HCEC 1CT (cell line): Measurements from ENCODE around the gene CTSV.
"Not testable (repeated sequence)": the region's sequence is repeated elsewhere in the genome, so short reads cannot be mapped to it uniquely, and the experiment has no call there.

Experiments used
- DNase-seq: peaks from one replicate; pipeline ENCODE4 v3.0.0-alpha.2; 2017

Gene CTSV

DNA sequence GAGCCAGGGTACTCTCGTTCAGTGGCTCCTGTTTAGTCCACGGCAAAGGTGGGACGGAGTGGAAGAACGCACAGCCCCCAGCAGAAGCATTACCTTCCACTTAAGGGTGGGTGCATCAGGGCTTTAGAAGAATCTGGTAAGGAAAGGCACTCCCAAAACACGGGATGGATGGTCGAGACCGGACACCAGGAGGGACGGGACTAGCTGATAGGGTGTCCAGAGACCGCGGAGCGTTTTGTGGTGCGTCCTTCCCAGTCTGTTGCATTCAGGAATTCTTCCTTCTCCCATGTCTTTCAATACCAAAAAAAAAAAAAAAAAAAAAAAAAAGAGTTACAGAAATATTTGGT, 545 bp upstream of the CTSV start:
- peak; percentile 40 for DNase-seq

DNA sequence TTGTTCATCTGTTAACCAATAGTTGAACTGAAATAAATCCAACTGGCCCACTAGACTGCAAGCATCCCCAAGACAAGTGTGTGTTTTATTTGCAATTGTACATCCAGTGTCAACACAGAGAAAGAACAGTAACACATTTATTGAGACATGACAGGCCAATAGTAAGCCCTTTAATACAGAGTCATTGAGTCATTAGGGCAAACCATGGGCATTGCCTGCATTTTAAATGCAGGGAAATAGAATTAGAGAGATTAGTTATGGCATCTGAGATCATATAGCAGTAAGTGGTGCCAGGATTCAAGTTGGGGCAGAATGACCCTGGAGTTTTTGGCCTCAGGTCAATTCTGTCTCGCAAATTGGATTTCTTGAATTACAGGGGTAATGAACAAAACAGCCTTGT, 15.4 kb downstream of the CTSV start:
- DNase-seq = not testable (repeated sequence)

DNA sequence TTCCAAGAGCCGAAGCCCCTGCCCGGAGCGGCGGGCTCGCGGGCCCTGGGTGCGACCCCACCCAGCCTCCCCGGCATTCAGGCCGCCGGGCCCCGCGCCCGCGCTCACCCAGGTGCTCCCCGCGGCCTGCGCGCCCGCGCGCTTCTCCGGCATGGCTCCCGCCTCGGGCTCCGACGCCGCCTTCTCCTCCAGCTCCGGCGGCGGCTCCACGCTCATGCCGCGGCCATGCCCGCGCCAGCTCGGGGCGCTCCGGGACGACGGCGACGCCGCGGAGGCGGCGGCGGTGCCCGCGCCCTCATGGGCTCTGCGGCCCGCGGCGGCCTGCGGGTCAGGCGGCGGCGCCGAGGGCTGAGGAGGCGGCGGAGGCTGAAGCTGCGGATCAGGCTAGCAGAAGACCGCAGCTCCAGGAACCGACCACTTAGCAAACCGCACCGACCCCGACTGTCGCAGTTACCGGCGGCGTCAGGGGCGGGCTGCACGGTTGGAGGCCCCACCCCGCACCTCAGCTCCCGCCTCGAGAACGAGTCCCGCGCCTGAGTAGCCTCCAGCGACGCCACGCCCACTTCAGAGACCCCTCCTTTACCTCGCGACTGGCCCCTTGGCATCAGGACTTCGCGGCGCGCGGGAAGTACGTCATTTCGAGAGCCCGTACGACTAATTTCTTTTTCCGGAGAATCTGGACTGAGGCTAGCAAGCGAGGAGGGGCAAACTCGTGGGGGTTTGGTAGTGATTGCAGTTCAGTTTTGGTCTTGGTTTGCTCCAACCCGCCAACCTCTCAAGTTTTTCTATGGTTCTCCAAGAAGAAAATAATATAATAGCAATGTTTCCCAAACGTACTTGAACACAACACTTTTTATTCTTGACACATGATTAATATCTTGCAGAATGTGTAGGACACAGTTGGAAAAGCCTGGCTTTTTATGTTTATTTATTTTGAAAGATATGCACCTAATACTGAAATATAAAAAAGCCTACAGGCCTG, 25.5 kb downstream of the CTSV start:
- DNase-seq = peak; percentile 64

DNA sequence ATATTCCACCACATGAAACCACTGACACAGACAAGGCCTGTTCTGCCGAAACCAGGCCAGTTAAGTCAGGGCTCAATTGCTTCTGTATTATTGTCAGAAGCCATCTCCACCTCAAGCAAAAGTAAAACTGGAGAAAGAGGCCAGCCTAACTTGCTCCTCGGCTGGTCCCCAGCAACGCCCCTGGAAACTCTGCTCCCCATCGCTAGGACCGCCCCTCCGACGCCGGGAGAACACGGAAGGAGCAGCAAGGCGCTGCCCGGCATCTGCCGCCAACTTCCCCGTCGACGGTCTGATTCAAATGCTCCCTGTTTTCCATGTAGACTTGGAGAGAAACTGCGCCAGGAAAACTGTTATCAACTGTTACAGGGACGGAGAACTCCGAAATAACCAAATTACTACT, 26.3 kb downstream of the CTSV start:
- not testable (repeated sequence) for DNase-seq

DNA sequence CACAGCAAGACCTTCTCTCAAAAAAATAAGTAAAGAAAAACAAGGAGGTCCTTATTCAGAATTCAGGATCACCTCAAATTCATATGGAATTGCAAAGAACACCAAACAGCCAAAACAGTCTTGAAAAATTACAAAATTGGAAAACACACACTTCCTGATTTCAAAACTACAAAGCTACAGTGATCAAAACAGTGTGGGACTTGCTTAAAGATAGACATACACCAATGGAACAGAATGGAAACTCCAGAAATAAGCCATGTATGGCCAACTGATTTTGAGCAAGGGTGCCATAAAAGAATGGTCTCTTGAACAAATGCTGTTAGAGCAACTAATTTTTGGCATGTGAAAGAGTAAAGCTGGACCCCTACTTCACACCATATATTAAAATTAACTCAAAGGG, 36.7 kb downstream of the CTSV start:
- DNase-seq = not testable (repeated sequence)

DNA sequence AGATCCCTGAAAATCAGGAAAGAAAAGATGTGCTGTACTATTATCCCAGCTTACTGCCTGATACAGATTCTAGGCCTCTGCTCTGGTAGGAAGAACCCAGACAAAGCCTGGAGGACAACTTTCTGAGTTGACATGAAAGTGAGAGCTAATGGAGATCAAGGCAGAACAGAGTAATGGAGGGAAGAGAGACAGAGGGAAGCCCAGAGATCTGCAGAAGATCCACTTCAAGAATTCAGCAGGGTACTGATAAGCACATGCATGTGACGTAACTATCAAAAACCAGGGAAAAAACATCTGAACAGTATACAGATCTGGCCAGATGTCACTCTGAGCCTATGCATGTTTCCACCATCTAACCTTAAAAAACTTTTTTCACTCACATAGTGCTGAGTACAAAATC, 37.6 kb downstream of the CTSV start:
- DNase-seq = not testable (repeated sequence)

DNA sequence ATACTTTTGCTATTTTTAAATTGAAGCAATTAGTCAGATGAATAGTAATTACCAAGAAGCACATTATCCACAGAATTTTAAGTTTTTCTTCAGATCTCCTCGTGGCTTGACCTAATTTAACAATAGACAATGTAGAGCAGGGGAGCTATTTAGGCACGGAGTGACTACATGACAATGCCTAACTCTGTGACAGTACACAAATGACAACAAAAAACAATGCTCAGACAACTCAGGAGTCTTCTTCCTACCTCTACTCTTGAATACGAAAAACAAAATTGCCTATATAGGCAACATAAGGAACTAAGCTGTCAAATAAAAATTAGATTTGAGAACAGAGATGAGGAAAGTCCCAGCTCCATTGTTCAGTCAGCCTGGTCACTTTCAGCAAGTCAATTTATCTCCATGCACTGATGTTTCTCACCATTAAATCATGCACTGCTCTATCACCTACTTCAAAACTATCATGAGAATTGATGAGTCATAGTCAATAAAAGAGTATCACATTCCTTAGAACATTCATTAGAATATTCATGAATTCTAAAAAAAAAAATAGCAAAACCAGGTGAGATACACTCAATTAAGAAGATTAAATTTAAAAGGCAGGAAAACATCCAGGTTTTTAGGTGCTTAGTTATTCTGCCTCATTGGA, 38.7 kb downstream of the CTSV start:
- DNase-seq = not testable (repeated sequence)

DNA sequence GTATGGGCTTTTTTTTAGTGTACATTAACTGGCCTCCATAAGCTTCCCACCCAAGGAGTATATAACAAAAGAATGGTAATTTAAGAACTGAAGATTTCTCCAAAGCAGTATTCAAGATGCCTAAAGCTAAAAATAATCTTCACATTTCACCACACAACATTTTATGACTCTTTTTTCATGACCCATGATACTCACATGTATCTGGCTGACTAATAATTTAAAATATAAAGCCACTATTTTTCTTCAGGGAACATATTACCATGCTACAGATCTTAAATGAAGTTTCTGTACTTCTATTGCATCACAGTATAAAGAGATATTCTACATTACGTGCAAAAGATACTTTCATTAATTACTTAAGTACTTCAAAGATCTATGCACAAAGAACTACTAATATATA, 39.2 kb downstream of the CTSV start:
- not testable (repeated sequence) for DNase-seq

DNA sequence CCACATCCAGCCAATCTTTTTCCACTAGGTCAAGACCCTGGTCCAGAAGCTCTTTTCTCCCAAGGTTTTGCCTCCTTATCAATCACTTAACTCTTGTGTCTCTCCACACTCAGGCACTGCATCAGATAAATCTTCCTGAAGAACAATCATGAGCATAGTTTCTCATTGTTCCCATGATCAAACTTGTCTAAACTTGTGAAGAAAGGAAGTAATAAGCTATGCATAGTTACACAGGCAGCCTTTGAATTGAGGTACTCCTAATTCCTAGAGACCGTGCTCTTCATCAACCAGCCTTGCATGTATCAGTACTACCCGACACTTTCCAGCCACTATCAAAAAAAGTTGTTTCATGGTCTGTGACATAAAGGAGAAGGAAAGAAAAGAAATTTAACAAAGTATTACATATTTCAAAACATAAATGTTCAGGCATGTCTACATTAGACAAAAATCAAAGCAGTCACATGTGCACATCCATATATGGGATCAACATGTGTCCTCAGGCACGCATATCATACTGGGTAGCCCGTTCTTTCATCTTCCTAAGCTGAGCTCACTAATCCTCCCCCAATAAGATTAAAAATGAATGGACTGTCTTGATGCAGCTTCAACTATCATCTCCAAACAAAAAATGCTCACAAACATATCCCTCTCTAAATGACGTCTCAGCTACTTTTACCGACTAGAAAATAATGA, 41.8 kb downstream of the CTSV start:
- DNase-seq = not testable (repeated sequence)

DNA sequence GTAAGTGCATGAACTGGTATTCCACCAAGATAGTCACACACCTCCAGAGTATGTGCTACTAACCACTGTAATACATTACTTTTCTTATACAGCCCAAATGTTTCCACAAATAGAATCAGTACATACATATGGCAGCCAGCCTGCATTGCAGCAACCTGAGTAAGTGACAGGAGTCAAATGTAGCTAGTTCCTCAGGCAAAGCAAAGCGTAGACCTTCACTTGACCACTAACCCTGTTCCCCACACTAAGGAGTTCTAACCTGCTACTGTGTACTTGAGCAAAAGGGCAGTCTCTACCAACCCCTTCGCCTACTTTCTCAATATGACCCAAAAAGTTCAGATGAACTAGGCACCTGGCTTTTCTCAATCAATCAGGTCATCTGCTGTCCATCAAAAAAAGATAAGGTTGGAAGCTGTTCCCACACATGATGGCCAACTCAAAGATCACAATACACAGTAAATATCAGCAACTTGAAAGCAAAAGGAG, 44.4 kb downstream of the CTSV start:
- DNase-seq = not testable (repeated sequence)

DNA sequence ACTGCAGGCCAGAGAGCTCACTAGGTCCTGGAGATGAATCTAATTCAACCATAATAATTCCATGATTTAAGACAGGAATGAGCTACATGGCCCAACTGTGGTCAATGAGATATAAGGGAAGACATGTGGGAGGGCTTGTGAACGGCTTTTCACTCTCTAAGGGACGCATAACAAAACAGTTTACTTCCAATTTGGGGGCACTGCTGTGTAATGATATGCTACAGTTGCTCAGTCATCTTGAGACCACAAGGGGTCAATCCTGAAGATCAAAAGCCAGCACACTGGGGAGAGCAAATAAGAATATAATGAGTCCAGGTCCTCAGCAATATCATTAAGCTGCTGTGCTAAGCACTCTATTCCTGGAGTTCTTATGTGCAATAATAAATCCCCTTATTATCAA, 46.6 kb downstream of the CTSV start:
- DNase-seq = not testable (repeated sequence)

DNA sequence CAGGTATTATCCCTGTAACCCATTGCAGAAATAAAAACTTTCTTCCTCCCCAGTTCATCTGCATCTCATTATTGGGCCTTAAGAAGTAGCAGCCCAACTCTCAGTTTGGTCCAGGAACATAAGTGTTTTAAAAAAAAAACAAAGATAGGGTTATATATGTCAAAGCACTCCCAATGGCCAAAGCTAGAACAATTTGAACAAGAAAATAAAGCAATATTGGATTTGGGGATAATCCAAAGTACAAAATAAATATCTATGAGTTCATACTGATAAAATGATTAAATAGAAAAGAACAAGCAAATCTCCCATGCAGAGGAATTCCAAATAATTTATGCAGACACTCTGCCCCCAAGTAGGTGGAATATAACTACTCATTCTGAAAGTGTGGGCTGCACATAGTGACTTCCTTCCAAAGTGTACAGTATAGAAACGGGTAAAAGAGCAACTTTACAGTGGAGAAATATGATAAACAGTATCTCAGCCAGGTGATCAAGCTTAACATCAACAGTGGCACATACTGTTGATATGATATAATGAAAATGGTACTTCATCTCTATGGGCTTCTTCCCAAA, 49.1 kb downstream of the CTSV start:
- DNase-seq = not testable (repeated sequence)

DNA sequence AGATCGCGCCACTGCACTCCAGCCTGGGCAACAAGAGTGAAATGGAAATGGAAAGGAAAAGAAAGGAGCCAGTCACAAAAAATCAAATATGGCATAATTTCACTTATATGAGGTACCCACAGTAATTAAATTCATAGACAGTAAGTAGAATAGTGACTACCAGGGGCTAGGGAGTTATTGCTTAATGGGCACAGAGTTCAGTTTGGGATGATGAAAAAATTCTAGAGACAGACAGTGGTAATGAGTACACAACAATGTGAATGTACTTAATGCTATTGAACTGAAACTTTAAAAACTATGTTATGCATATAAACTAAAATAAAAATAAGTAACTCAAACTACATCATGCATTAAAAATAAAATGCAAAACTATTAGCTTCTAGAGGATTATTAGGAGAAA, 54.1 kb downstream of the CTSV start:
- not testable (repeated sequence) for DNase-seq

DNA sequence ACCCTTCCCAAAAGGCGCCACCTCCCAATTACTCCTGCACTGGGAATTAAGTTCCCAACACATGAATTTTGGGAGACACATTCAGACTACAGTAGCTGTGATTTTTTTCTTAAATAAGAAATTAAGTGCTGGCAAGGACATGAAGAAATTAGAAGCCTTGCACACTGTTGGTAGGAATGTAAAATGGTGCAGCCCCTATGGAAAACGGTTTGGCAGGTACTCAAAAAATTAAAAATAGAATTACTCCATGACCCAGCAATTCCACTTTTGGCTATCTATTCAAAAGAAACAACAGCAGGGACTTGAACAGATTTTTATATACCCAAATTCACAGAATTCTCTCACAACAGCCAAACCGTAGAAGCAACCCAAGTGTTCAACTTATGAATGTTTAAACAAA, 54.8 kb downstream of the CTSV start:
- not testable (repeated sequence) for DNase-seq

DNA sequence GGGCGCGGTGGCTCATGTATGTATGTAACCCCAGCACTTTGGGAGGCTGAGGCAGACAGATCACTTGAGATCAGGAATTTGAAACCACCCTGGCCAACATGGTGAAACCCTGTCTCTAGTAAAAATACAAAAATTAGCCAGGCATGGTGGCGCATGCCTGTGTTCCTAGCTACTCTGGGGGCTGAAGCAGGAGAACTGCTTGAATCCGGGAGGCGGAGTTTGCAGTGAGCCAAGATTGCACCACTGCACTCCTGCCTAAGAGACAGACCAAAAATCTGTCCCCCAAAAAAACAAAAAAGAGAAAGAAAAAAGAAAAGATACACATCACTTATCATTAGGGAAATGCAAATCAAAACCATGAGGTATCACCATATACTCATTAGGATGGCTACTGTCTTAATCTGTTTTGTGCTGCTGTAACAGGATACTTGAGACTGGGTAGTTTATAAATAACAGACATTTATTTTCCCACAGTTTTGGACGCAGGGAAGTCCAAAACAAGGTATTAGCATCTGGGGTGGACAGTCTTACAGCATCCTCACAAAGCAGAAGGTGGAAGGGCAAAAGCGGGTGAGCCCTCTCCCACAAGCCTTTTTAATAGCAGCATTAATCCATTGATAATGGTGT, 55.3 kb downstream of the CTSV start:
- DNase-seq = not testable (repeated sequence)
